ENCODE results near the gene HAGH.
"Not testable (repeated sequence)": the region's sequence is repeated elsewhere in the genome, so short reads cannot be mapped to it uniquely, and the experiment has no call there.

Gene HAGH

GRCh38 chr16:1800701-1801100, 25.9 kb downstream of the HAGH start:
- Mint-ChIP-seq H3K36me3 (ENCODE audit: low read depth) (peaks cover 74% of the 10 kb centered on the region), H3K27ac (no peak overlapping the region), H3K4me3 (no peak overlapping the region), H3K9me3 (peaks cover 46% of the 10 kb centered on the region), H3K4me1 (no peaks in the 10 kb centered on the region), H3K27me3 (ENCODE audit: low read depth, poor library complexity) (no peaks in the 10 kb centered on the region)
- TF ChIP-seq, protein P1, sequence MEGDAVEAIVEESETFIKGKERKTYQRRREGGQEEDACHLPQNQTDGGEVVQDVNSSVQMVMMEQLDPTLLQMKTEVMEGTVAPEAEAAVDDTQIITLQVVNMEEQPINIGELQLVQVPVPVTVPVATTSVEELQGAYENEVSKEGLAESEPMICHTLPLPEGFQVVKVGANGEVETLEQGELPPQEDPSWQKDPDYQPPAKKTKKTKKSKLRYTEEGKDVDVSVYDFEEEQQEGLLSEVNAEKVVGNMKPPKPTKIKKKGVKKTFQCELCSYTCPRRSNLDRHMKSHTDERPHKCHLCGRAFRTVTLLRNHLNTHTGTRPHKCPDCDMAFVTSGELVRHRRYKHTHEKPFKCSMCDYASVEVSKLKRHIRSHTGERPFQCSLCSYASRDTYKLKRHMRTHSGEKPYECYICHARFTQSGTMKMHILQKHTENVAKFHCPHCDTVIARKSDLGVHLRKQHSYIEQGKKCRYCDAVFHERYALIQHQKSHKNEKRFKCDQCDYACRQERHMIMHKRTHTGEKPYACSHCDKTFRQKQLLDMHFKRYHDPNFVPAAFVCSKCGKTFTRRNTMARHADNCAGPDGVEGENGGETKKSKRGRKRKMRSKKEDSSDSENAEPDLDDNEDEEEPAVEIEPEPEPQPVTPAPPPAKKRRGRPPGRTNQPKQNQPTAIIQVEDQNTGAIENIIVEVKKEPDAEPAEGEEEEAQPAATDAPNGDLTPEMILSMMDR (IDR thresholded peaks at IDR 0.05), result no peak
- DNase-seq, result no peak

DNA sequence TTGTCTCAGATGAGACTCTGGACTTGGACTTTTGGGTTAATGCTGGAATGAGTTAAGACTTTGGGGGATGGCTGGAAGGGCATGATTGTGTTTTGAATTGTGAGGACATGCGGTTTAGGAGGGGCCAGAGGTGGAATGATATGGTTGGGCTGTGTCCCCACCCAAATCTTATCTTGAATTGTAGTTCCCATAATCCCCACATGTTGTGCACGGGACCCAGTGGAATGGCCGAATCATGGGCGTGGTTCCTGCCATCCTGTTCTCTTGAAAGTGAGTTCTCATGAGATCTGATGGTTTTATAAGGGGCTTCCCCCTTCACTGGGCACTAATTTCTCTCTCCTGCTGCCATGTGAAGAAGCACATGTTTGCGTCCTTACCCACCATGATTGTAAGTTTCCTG, 27.4 kb downstream of the HAGH start:
- H3K27ac Mint-ChIP-seq; H3K4me3 Mint-ChIP-seq; DNase-seq; H3K27me3 Mint-ChIP-seq (ENCODE audit: low read depth, poor library complexity); H3K4me1 Mint-ChIP-seq: not testable (repeated sequence)
- Mint-ChIP-seq H3K9me3 (peaks cover 43% of the 10 kb centered on the region), H3K36me3 (ENCODE audit: low read depth) (peaks cover 59% of the 10 kb centered on the region)

- no peak for DNase-seq
- TF ChIP-seq, protein P1 (IDR thresholded peaks at IDR 0.05), result no peak
- H3K27me3 Mint-ChIP-seq (ENCODE audit: low read depth, poor library complexity), result no peaks in the 10 kb centered on the region
- no peak overlapping the region for H3K4me3 Mint-ChIP-seq
- H3K27ac Mint-ChIP-seq, result no peak overlapping the region
- H3K36me3 Mint-ChIP-seq (ENCODE audit: low read depth), result peaks cover 39% of the 10 kb centered on the region
- H3K4me1 Mint-ChIP-seq, result no peaks in the 10 kb centered on the region
- peaks cover 35% of the 10 kb centered on the region for H3K9me3 Mint-ChIP-seq
Observed at GRCh38 chr16:1794908-1795666, 31.5 kb downstream of the HAGH start.

GRCh38 chr16:1794221-1794871, 32.3 kb downstream of the HAGH start:
- H3K9me3 Mint-ChIP-seq, result peaks cover 28% of the 10 kb centered on the region
- H3K27ac Mint-ChIP-seq, result no peak overlapping the region
- peaks cover 32% of the 10 kb centered on the region for H3K36me3 Mint-ChIP-seq (ENCODE audit: low read depth)
- DNase-seq, result no peak
- H3K27me3 Mint-ChIP-seq (ENCODE audit: low read depth, poor library complexity), result no peaks in the 10 kb centered on the region
- no peak overlapping the region for H3K4me3 Mint-ChIP-seq
- no peaks in the 10 kb centered on the region for H3K4me1 Mint-ChIP-seq
- TF ChIP-seq, protein P1 (IDR thresholded peaks at IDR 0.05), result no peak

DNA sequence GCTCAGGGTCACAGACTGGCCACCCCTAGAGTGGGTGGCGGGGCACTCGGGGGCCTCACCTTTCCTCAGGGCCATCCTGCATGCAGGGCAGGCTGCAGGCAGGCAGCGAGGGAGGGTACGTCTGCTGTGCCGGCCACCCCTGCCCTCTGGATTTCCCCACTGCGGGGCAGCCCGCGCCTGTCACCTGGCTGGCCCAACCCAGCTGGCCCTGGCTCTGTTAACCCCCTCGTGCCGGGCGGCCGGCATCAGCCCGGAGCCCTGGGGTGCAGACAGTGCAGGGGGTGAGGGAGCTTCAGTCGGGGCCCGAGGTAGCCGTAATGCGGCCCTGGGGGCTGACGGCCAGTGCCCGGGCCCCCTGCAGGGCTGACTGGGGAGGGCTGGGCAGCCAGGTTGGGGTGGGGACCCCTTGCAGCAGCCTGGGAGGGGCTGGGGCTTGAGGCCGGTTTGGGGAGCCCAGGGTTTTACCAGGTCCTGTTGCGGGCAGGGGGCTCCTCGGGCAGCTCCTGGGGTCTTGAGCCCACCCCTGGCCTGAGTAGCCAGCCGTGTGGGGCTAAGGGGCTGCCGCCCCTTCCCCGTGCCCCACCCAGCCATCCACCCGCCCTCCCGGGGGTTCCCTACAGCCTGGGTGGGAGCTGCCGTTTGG, 32.9 kb downstream of the HAGH start, which contains the start of gene IGFALS:
Gene IGFALS, minus strand, starts transcription at position 128 of the 643 bp plus-strand sequence. Its CDS starts 53 bp downstream, at position 75.
- TF ChIP-seq, protein P1 (IDR thresholded peaks at IDR 0.05), result no peak
- Mint-ChIP-seq H3K4me1 (no peaks in the 10 kb centered on the region), H3K9me3 (peaks cover 21% of the 10 kb centered on the region), H3K27ac (no peak within 1 kb of the TSS), H3K4me3 (no peak within 1 kb of the TSS), H3K36me3 (ENCODE audit: low read depth) (peaks cover 25% of the 10 kb centered on the region), H3K27me3 (ENCODE audit: low read depth, poor library complexity) (no peaks in the 10 kb centered on the region)
- DNase-seq, result no peak

DNA sequence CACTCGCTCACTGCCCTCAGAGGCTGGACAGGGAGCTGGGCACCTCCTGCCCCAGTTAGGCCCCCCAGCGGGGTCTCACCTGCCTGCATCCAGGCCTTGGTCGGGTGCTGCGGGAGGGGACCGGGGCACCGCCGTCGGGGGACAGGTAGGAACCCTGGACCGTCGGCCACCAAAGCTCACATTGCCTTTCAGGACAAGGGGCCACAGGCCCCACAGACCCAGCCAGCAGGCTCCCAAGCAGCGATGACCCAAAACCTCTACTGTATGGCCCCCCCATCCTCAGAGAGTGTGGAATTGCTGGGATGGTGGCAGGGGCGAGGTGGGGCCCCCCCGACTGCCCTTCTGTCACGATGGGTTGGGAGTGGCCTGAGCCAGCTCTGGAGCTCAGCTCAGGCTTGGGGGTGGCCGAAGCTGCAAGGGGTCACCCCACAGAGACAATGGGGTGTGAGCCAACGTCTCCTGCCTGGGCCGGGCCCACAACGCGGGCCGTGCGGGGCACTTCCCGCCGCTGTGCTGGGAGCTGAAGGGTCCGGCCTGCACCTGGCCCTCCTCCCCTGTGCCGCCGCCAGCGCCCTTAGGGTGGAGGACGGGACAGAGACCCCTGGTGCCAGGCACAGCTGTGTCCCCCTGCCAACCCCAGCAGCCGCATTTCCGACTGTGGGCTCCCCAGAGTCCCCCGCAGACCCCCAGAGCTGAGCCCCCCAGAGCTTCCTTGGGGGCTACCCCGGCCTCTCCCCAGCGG, 33.6 kb downstream of the HAGH start:
- Mint-ChIP-seq H3K27ac (no peak overlapping the region), H3K9me3 (peaks cover 17% of the 10 kb centered on the region), H3K27me3 (ENCODE audit: low read depth, poor library complexity) (no peaks in the 10 kb centered on the region), H3K4me1 (no peaks in the 10 kb centered on the region), H3K4me3 (no peak overlapping the region), H3K36me3 (ENCODE audit: low read depth) (peaks cover 21% of the 10 kb centered on the region)
- DNase-seq, result no peak
- TF ChIP-seq, protein P1 (IDR thresholded peaks at IDR 0.05), result no peak

All from nephron progenitor cell (in vitro differentiated cells).